GM19193 (cell line): ENCODE results near the gene TMEM14C.

Source experiments
- POLR2A ChIP-seq: IDR thresholded peaks from 4 replicates; pipeline ENCODE4 v1.6.1; 2011; ENCODE audit not compliant: insufficient read depth, insufficient read length; ENCODE audit errors: extremely low read depth

Gene TMEM14C

GRCh38 chr6:10743515-10743914 is 20.6 kb downstream of the TMEM14C start:
- no peak for TF ChIP-seq POLR2A

GRCh38 chr6:10745116-10745515 is 22.2 kb downstream of the TMEM14C start:
- TF ChIP-seq POLR2A, result no peak

DNA sequence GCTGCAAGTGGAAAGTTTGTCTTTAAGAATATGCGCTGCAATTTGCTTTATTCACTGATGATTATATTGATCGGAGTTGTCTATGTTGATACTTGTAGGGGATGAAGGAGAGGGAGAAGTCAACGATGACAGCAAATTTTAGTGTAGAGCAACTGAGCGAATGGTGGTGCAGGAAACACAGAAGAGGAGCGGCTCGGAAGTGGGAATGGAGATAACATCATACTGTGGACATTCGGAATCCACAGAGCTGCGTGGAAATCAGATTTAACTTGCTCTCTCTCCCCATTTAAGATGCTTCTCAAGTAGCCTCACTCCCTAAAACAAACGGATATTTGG is 24.0 kb downstream of the TMEM14C start:
- TF ChIP-seq POLR2A, result no peak

DNA sequence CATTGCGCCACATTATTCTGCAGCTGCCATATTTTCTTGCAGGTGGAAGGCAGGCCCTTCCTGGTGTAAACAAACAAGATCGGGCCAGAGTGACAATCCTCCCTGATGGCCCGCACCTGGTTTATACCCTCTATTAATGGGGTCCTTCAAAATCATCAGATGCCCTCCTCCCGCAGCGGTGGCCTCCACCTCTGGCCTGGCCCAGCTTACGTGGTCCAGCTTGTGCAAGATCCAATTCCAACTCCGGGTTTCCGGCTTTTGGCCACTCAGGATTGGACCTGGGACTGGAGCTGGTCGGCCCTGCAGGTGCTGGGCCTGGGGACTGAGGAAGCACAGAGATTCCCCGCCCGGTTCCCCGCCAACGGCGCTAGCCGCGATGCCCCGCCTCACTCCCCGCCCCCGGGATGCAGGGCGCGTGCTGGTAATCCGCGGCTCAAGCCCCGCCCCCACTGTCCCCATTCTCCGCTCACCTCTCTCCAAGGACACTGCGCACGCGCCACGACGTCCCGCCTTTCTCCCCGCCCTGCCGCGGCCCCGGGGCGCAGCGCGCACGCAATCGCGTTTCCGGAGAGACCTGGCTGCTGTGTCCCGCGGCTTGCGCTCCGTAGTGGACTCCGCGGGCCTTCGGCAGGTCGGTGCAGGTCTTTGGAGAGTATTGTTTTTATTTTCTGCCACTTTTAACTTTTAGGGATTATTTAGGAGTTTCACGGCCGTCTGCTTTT is 24.5 kb downstream of the TMEM14C start, which contains the start of gene TMEM14B:
TMEM14B (plus strand) TSS at position 555 of the 722 bp plus-strand sequence. CDS start 1,441 bp downstream, outside the sequence.
- peak; percentile 94 for TF ChIP-seq POLR2A

- TF ChIP-seq POLR2A, result no peak
Measured at GRCh38 chr6:10749734-10750133, 26.9 kb downstream of the TMEM14C start.

DNA sequence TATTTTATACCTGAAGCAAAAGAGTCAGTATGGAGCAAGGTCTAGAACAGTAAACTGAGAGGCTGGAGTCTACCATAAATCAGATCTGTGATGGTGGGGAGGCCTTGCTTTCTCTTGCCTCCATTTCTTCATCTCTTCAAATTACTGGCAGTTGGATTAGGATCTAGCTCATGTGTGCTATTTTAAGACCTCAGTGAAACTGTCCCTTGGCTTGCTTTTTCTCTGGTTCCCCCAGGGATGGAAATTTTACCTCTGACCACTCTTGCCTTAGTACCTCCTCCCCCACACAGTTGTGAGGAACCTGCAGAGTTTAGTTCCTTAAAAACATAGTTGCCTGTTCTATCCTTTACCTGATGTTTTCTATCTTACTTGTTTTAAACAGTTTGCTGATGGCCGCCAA is 33.2 kb downstream of the TMEM14C start:
- TF ChIP-seq POLR2A, result no peak

- no peak for TF ChIP-seq POLR2A
Measured at GRCh38 chr6:10759312-10759839, 36.5 kb downstream of the TMEM14C start.

GRCh38 chr6:10759884-10760329 is 37.0 kb downstream of the TMEM14C start:
- TF ChIP-seq POLR2A, result no peak

DNA sequence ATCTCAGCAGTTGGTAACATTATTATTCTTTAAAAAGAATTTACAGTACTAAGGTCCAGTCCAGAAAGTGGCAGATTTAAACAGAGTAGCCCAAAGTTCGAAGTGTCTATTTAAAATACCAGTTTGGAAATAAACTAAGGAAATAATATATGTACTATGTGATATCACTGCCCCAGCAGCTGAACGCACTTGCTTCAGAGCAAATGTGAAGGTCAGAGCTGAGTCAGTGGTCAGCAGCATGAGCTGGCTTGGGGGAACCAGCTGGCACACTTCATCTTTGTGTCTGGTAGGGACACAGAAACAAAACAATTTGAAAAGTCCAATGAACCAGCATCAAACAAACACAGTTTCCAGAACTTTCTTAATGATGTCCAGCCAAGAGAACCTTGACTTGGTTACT is 40.1 kb downstream of the TMEM14C start:
- no peak for TF ChIP-seq POLR2A

DNA sequence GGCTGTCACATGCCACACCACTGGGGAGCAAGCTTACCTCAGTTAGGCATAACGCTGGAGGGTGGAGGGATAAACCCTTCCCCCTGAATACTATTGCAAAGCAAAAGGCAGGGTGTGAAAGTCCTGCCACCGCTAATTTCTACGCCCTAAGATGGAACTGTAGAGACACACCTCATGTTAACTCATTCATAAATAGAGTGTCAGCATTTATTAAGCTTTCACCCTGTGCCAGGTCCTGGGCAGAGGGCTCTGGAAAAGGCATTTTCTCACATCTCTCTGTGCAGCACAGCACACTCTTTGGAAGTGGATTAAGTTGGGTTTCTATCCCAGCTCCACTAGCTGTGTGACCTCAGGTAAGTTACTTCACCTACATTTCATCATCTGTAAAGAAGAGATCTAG is 46.5 kb downstream of the TMEM14C start:
- TF ChIP-seq POLR2A, result no peak

- TF ChIP-seq POLR2A, result no peak
Measured at GRCh38 chr6:10771371-10771894, 48.6 kb downstream of the TMEM14C start.

DNA sequence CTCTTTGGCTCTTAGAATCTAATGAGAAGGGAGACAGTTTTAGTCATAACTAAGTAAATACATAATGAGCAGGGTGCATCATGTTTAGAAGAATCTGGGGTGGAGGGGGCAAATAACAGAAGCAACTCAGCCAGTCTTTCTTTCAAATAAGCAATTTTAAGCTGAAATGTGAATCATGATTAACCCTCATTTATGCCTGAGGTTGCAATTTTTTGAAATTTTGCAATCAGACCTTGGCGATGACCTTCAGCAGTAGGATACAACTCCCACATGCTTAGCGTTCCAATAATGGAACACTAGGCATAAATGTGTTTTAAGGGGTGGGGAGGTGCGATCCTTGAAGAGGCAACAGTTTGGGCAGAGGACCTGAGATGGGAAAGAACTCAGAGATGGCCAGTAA is 55.4 kb downstream of the TMEM14C start:
- no peak for TF ChIP-seq POLR2A

- no peak for TF ChIP-seq POLR2A
Measured at GRCh38 chr6:10779076-10779475, 56.2 kb downstream of the TMEM14C start.
